NCI-H1048 (cell line): ENCODE measurements around the gene ACOXL.
A peak's percentile ranks its signal among the peaks of the same experiment; 100 is the strongest.

Experiments
- DNase-seq: peaks from one replicate; lab custom pipeline; 2025; lab: John Stamatoyannopoulos, UW

The ACOXL gene

DNA sequence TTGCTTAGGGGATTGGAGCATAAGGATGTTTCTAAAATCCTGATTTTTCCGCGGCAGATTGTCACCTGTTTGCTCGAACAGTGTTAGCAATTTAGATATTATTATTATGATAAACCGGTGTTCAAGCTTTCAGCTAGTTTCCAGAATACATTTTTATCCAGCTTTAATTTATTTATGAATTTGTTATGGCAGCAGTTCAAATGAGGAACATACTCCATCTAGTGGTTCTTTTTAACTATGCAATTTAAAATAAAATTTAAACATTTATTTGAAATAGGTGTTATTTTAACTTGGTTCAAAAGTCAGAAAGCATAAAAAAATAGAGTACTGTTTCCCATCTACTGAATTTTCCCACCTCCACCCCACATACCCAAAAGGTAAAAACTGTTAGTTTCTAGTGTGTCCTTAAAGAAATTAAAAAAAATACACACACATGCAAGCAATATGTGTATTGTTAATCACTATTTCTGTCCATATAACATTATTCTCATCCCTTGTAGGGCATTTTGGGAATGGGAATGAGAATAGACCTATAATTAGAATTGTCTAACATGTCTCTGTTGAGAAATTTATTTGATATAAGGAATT, 23.2 kb downstream of the ACOXL start:
- DNase-seq: no peak

DNA sequence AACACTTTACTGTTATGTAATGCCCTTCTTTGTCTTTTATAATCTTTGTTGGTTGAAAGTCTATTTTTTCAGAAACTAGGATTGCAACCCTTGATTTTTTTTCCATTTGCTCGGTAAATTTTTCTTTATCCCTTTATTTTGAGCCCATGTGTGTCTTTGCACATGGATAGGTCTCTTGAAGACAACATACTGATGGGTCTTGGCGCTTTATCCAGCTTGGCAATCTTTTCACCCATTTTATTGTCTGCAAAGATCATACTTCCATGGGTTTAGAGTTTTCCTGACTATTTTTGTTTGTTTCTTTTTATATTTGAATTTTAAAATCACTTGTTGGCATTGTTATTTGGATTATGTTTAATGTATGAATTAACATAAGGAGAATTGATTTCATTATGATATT, 27.0 kb downstream of the ACOXL start:
- no peak for DNase-seq

DNA sequence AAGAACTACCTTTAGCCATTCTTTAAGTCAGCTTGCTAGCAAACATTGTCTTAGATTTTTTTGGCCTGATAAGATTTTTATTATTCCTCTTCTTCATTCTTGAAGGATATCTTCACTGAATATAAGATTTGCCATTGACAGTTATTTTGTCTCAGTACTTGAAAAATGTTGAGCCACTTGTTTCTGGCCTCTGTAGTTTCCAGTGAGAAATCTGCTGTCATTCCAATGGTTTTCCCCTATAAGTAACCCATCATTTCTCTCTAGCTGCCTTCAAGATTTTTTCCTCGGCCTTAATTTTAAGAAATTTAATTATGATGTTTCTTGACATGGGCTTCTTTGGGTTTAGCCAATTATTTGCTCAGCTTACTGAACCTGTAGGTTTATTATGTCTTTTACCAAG, 32.6 kb downstream of the ACOXL start:
- DNase-seq: no peak

DNA sequence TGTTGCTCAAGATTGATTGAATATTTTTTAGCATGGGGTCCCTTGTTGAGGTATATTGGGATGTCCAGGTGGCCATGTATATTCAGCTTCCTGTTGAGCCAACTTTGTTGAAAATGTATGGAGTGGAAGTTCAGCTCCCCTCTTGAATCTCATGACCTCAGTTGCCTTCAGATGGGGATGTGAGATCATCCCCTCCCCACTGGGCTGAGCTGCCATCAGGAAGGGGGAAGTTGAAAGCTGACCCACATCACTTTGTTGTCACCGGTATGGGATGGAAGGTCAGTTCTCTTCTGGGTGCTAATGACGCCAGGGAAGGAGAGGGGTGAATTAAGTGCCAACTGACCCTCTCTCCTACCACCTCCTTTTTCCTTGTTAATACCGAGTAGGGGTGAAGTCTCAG, 33.9 kb downstream of the ACOXL start:
- DNase-seq: no peak

- DNase-seq: no peak
These were observed 36.2 kb downstream of the ACOXL start for GRCh38 chr2:110768591-110768990.

- DNase-seq: peak; percentile 43
These were observed 38.1 kb downstream of the ACOXL start for GRCh38 chr2:110770404-110770958.

GRCh38 chr2:110770959-110771431, 38.6 kb downstream of the ACOXL start:
- DNase-seq: no peak

GRCh38 chr2:110771547-110772382, 39.4 kb downstream of the ACOXL start:
- no peak for DNase-seq

DNA sequence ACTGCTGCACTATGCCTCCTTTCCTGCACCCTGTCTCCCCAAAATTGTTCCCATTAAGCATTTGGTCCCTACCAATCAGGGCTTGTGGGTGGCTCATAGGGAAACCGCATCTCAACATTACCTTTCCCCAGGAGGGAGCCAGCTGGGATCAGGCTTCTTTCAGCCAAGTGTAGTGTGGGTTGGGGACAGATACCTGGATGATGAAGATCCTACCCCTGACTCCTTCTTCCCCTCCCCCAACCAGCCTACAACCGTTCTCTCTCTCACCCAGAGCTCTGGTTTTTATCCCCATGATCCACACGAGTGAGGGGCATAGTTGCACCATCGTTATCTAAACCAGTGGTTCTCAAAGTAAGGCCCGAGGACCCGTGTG, 40.0 kb downstream of the ACOXL start:
- no peak for DNase-seq

- no peak for DNase-seq
These were observed 41.1 kb downstream of the ACOXL start for GRCh38 chr2:110773401-110773921.

GRCh38 chr2:110774701-110775100, 42.3 kb downstream of the ACOXL start:
- no peak for DNase-seq

- no peak for DNase-seq
These were observed 45.3 kb downstream of the ACOXL start for GRCh38 chr2:110777531-110778311.

GRCh38 chr2:110780461-110780860, 48.1 kb downstream of the ACOXL start:
- DNase-seq: no peak

- DNase-seq: no peak
These were observed 51.0 kb downstream of the ACOXL start for GRCh38 chr2:110783196-110783873.

DNA sequence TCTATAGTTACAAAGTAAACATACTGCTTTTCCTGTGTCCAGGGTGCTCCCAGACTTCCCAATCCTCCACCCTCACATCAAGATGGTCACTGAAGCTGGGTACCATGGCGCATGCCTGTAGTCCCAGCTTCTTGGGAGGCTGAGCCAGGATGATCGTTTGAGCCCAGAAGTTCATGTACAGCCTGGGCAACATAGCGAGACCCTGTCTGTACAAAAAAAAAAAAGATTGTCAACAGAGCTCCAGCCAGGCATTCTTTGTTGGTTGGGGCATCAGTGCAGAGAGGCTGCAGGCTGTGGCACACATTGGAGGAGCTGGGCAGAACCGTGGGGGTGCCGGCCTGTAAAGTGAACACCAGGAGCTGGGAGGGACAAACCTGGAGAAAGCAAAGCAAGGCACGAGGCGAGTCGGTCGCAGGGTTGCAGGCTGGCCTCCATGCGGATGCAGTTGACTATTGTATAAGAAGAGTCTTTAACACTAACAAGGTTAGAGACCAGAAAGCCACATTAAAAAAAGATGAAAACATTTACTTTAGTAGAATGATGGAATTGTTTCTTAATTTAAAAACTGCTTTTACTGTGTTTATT, 51.8 kb downstream of the ACOXL start:
- no peak for DNase-seq

- no peak for DNase-seq
These were observed 53.1 kb downstream of the ACOXL start for GRCh38 chr2:110785439-110785838.

GRCh38 chr2:110788976-110789375, 56.6 kb downstream of the ACOXL start:
- no peak for DNase-seq

- no peak for DNase-seq
These were observed 57.3 kb downstream of the ACOXL start for GRCh38 chr2:110789706-110790105.

GRCh38 chr2:110790907-110791306, 58.5 kb downstream of the ACOXL start:
- DNase-seq: no peak

GRCh38 chr2:110791435-110791834, 59.1 kb downstream of the ACOXL start:
- no peak for DNase-seq

GRCh38 chr2:110793034-110793433, 60.7 kb downstream of the ACOXL start:
- no peak for DNase-seq
